Endothelial cell of umbilical vein (primary cell): ENCODE measurements around the gene ZNF774. TPM values are rescaled to one million over a fixed set of nuclear protein-coding genes. Genes with fewer than 3 reads are reported as not detected.
A peak's percentile ranks its signal among the peaks of the same experiment; 100 is the strongest.

Experiments
- BruUV-seq: library from RNA; stranded (reverse); fragments of 400-500 nt; replicated peaks from 2 replicates; lab custom pipeline; 2021; lab: Mats Ljungman, UMichigan
- CTCF ChIA-PET: fragments of 300-600, 350-600 bp; sonication (Branson Sonifier 250); formaldehyde crosslinking; loops from one replicate; lab custom pipeline; 2021; ENCODE audit warnings: antibody characterized with exemption, inconsistent platforms; lab: Charles Lee
- POLR2A ChIA-PET: fragments of 300-600, 350-600 bp; sonication (Branson Sonifier 250); formaldehyde crosslinking; loops from one replicate; lab custom pipeline; 2021; ENCODE audit warnings: antibody characterized with exemption, inconsistent platforms; lab: Charles Lee
- DNase-seq: peaks from one replicate; pipeline ENCODE4 v3.0.0-alpha.2; 2011; ENCODE audit warnings: low read depth, low spot score
- FAIRE-seq: peaks from 2 replicates; lab custom pipeline; 2011; peaks lifted over from hg19 to GRCh38; lab: Jason Lieb, UNC
- H2AFZ ChIP-seq: 2 replicates; pipeline ENCODE4 v1.6.0; 2012; ENCODE audit warnings: low read depth, low read length, control low read depth, inconsistent platforms
- H3K27ac ChIP-seq: 2 replicates; pipeline ENCODE4 v1.5.1; 2011; ENCODE audit warnings: low read depth, mild to moderate bottlenecking, control low read depth, low read length, moderate library complexity; ENCODE audit not compliant: insufficient read depth
- H3K27me3 ChIP-seq, 2 experiments: 2 replicates each; pipeline versions ENCODE4 v1.6.0 to v1.6.1; 2011; ENCODE audit warnings: low read length in 2 of 2, mixed read lengths in 1 of 2; ENCODE audit not compliant: control insufficient read depth in 2 of 2, insufficient read depth in 2 of 2
- H3K36me3 ChIP-seq, 2 experiments: 2 replicates in 1 of 2; 3 replicates in 1 of 2; pipeline ENCODE4 v1.5.1; 2011; ENCODE audit warnings: low read length in 2 of 2, mild to moderate bottlenecking in 1 of 2, moderate library complexity in 1 of 2; ENCODE audit not compliant: control insufficient read depth in 2 of 2, insufficient read depth in 2 of 2; ENCODE audit errors: extremely low read depth in 1 of 2
- H3K4me1 ChIP-seq: 3 replicates; pipeline ENCODE4 v1.5.1; 2011; ENCODE audit warnings: mild to moderate bottlenecking, low read length; ENCODE audit not compliant: control insufficient read depth, insufficient read depth; ENCODE audit errors: extremely low read depth
- H3K4me2 ChIP-seq: 2 replicates; pipeline ENCODE4 v1.6.1; 2011; ENCODE audit warnings: low read length, control low read depth, mixed read lengths; ENCODE audit not compliant: insufficient read depth
- H3K4me3 ChIP-seq, 3 experiments: fragments of 200-600 bp in 1 of 3; sonication (generic), shearing (Covaris generic) in 1 of 3; replicated peaks in 1 of 3; 2 replicates each; pipeline ENCODE4 v1.5.1; 2011 to 2016; ENCODE audit warnings: control low read depth in 3 of 3, low read length in 3 of 3, mild to moderate bottlenecking in 2 of 3, inconsistent platforms in 1 of 3, low read depth in 1 of 3, moderate library complexity in 1 of 3; ENCODE audit not compliant: insufficient read depth in 1 of 3
- H3K79me2 ChIP-seq: 2 replicates; pipeline ENCODE4 v1.6.0; 2012; ENCODE audit warnings: low read length, inconsistent platforms; ENCODE audit not compliant: control insufficient read depth, insufficient read depth
- H3K9ac ChIP-seq: replicated peaks from 2 replicates; pipeline ENCODE3; 2011; ENCODE audit warnings: low read length, control low read depth; ENCODE audit not compliant: insufficient read depth; ENCODE audit errors: extremely low read depth
- H3K9me1 ChIP-seq: replicated peaks from 3 replicates; pipeline ENCODE4 v1.6.0; 2011; ENCODE audit warnings: mild to moderate bottlenecking, low read length; ENCODE audit not compliant: control insufficient read depth, insufficient read depth; ENCODE audit errors: extremely low read depth
- H3K9me3 ChIP-seq: replicated peaks from 2 replicates; pipeline ENCODE4 v1.5.1; 2012; ENCODE audit warnings: low read length, inconsistent platforms; ENCODE audit not compliant: control insufficient read depth, insufficient read depth
- H4K20me1 ChIP-seq: replicated peaks from 2 replicates; pipeline ENCODE3; 2011; ENCODE audit warnings: mild to moderate bottlenecking, low read length; ENCODE audit not compliant: control insufficient read depth, insufficient read depth; ENCODE audit errors: extremely low read depth
- EZH2 ChIP-seq: IDR thresholded peaks from 2 replicates; pipeline ENCODE4 v1.6.1; 2012; ENCODE audit warnings: borderline replicate concordance, low read depth, mild to moderate bottlenecking, moderate library complexity, low read length, inconsistent platforms; ENCODE audit not compliant: severe bottlenecking
- FOS ChIP-seq: IDR thresholded peaks from 2 replicates; pipeline ENCODE4 v1.6.1; 2011; ENCODE audit warnings: mild to moderate bottlenecking, low read length, moderate library complexity, borderline replicate concordance; ENCODE audit not compliant: insufficient read depth
- GATA2 ChIP-seq: IDR thresholded peaks from 2 replicates; pipeline ENCODE4 v1.7.0; 2011; ENCODE audit warnings: low read depth, mild to moderate bottlenecking, moderate library complexity, mixed read lengths, low read length; ENCODE audit not compliant: insufficient read length, insufficient read depth
- JUN ChIP-seq: IDR thresholded peaks from 2 replicates; pipeline ENCODE4 v1.6.1; 2011; ENCODE audit warnings: borderline replicate concordance, low read depth; ENCODE audit not compliant: insufficient read length, insufficient read depth
- MYC ChIP-seq: IDR thresholded peaks from one replicate; pipeline ENCODE4 v1.6.1; 2011; ENCODE audit warnings: mild to moderate bottlenecking, low read depth, low read length
- POLR2A ChIP-seq: IDR thresholded peaks from 2 replicates; pipeline ENCODE4 v1.6.1; 2012; ENCODE audit warnings: low read depth, mild to moderate bottlenecking, control low read depth, low read length
- POLR2AphosphoS5 ChIP-seq: IDR thresholded peaks from 2 replicates; pipeline ENCODE4 v1.6.1; 2012; ENCODE audit warnings: low read depth, mild to moderate bottlenecking, control low read depth, low read length, moderate library complexity; ENCODE audit not compliant: insufficient read depth
- dilution Hi-C: fragments of 300-500 bp; cut with MboI; formaldehyde crosslinking; loops from one replicate; pipeline ENCODE4 v1.15.0; 2019; ENCODE audit warnings: low sequenced_read_pairs; ENCODE audit not compliant: extremely low pct_ligation_motif_present
- intact Hi-C: fragments of 100-400 bp; cut with micrococcal nuclease; formaldehyde crosslinking; loops from one replicate; pipeline ENCODE4 v1.10.0; 2022
- polyA plus RNA-seq, 4 experiments: library from polyadenylated mRNA; depleted of rRNA in 3 of 4; stranded (reverse) in 3 of 4; unstranded in 1 of 4; fragments of >200 nt; gene quantifications; 2 replicates each; pipeline versions ENCODE4 v1.2.1 to v1.2.3, GENCODE V29; 2011 to 2012; ENCODE audit warnings: missing spikeins in 1 of 4
- total RNA-seq: library from RNA; stranded (reverse); gene quantifications from 2 replicates; pipeline ENCODE4 v1.2.3, GENCODE V29; 2021
- TF ChIP-seq, protein P1 (sequence below): IDR thresholded peaks from 2 replicates; pipeline ENCODE4 v1.6.1; 2011; ENCODE audit not compliant: insufficient read depth, insufficient read length
- TF ChIP-seq, protein P2 (sequence below), 2 donors: IDR thresholded peaks; 1 replicate in 1 of 2; 2 replicates in 1 of 2; pipeline ENCODE4 v1.5.1; 2011; ENCODE audit warnings: low read length in 2 of 2, mild to moderate bottlenecking in 2 of 2, moderate library complexity in 2 of 2, control low read depth in 1 of 2, inconsistent platforms in 1 of 2, low read depth in 1 of 2; ENCODE audit not compliant: insufficient read depth in 1 of 2; ENCODE audit errors: extremely low read depth in 1 of 2

The ZNF774 gene
- total and polyA plus RNA-seq, 2 donors (not counting 3 experiments of a cell fraction or from before 2014, with no cell fraction given), result 0.98 to 2.6 TPM

DNA sequence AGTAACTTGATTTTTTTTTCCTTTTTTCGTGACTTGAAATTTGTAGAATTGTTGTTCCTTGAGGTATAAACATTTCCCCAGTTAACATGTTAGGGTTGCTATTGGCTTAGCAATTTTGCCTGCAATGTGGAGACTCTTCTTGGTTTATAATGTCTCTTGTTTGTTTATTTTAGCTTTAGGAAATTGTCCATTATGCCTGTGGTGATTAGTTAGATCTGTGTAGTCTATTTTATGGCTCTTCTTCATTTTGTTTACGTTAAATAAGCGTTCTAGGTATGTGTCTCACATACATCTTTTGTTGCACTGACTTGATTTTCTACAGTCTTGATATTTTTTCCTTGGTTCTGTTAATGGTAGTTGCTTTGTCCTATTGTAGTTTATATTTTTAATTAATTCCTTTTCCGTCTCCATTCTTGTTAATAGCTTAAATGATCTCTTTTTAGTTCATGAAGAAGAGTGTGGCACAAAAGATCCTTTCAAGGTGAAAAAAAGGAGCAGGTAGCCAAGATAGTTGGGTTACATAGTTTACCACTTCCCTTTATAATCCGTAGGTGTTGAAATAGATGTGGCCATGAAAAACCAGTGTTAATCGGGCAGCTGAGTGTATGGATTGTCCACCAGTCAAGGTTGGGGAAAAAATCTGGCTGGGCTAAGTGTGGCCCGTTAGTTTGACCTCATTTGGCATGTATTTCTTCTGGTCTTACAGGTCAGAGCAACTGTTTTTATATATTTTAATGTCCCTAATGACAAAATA, 48.1 kb downstream of the ZNF774 start:
- H3K79me2 ChIP-seq, result peaks cover 85% of the 10 kb centered on the region
- H3K4me3 ChIP-seq, result peak overlapping the region in 1 of 3 experiments; percentile 54
- POLR2A ChIA-PET, result interaction anchor here (1.4 to 1.9 kb wide), 2 partner anchors 8 to 12 kb away, joined by 6 to 8 read pairs; partner anchors contain the start of gene IQGAP1
- no peaks in the 10 kb centered on the region for H3K9me1 ChIP-seq
- H3K27me3 ChIP-seq, result no peaks in the 10 kb centered on the region
- H3K4me1 ChIP-seq, result peaks cover 51% of the 10 kb centered on the region
- DNase-seq (no peak), FAIRE-seq (no peak)
- no peaks in the 10 kb centered on the region for H3K9me3 ChIP-seq
- CTCF ChIA-PET, result interaction anchor here (1.0 to 1.8 kb wide), 4 partner anchors 9 to 80 kb away, joined by 3 to 5 read pairs (median 4); no protein-coding TSS in a partner anchor
- H3K9ac ChIP-seq, result peak overlapping the region; percentile 92
- H3K36me3 ChIP-seq, result peaks cover 0 to 3% of the 10 kb centered on the region in 2 experiments
- H3K4me2 ChIP-seq, result peak overlapping the region; percentile 93
- H4K20me1 ChIP-seq, result peaks cover 4% of the 10 kb centered on the region
- dilution Hi-C loops, result no loop called here
- TSS peak; percentile 99 for BruUV-seq
- peak overlapping the region; percentile 100 for H3K27ac ChIP-seq
- TF ChIP-seq JUN (no peak), MYC (no peak), EZH2 (no peak), POLR2AphosphoS5 (no peak), GATA2 (no peak), FOS (no peak), POLR2A (no peak)
- TF ChIP-seq, protein P1, sequence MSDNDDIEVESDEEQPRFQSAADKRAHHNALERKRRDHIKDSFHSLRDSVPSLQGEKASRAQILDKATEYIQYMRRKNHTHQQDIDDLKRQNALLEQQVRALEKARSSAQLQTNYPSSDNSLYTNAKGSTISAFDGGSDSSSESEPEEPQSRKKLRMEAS, result no peak
- TF ChIP-seq, protein P2, sequence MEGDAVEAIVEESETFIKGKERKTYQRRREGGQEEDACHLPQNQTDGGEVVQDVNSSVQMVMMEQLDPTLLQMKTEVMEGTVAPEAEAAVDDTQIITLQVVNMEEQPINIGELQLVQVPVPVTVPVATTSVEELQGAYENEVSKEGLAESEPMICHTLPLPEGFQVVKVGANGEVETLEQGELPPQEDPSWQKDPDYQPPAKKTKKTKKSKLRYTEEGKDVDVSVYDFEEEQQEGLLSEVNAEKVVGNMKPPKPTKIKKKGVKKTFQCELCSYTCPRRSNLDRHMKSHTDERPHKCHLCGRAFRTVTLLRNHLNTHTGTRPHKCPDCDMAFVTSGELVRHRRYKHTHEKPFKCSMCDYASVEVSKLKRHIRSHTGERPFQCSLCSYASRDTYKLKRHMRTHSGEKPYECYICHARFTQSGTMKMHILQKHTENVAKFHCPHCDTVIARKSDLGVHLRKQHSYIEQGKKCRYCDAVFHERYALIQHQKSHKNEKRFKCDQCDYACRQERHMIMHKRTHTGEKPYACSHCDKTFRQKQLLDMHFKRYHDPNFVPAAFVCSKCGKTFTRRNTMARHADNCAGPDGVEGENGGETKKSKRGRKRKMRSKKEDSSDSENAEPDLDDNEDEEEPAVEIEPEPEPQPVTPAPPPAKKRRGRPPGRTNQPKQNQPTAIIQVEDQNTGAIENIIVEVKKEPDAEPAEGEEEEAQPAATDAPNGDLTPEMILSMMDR (IDR thresholded peaks at IDR 0.05; ENCODE audit: extremely low read depth in 1 of 2, insufficient read depth in 1 of 2, low read depth in 1 of 2, low read length in 2 of 2), result no peak
- no peak overlapping the region for H2AFZ ChIP-seq
- intact Hi-C loops, result loop anchor here (1.0 to 2.0 kb wide), 2 partner anchors 23 to 41 kb away; no protein-coding TSS in a partner anchor
